Measurements from ENCODE around the gene SNTA1. TPM values are rescaled to one million over a fixed set of nuclear protein-coding genes. Genes with fewer than 3 reads are reported as not detected.
A peak's percentile ranks its signal among the peaks of the same experiment; 100 is the strongest.

SNTA1 gene
- total and polyA plus RNA-seq, 9 of the 15 experiments (the other 6 are each of a cell fraction or from before 2014, with no cell fraction given) = 1.2 to 40.8 (median 20.3) TPM

DNA sequence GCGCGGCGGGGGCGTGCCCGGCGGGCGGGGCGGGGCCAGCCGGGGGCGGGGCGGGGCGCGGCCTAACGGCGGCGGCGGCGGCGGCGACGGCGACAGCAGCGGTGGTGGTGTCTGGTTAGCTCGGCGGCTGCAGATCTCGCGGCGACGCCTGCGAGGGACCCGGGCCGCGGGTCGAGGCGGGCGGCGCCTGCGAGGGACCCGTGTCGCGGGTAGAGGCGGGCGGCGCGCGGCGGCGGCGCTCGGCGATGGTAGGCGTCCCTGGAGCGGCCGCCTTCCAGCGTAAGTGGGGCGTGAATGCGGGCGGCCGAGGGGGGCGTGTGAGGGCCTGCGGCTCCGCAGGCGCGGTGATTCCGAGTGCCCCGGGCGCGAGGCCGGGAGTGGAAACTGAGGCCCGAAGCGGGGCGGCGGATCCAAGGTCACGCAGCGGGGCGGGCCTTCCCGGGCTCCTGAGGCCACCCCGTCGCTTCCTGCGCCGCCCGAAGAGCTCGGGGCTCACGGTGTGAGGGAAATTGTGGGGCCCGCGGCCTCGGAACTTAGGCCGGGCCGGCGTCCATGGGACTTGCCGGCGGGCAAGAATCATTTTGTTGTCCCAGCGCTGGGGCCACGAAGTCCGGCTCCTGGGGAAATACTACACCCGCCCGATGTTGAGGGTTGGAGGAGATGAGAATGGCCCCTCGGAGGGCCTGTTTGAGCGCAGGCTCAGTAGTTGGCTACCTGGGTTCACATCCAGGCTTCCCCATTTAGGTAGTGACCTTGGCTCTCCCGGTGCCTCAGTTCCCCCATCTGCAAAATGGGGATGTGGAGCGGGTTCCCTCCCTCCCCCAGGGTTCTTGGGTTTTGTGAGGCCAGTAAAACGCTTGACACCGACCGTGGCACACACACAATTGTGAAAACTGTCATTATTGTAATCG is 46.7 kb upstream of the SNTA1 start, which contains the start of gene CBFA2T2:
Gene CBFA2T2, plus strand, starts transcription at position 74 of the 911 bp plus-strand sequence. Its CDS starts 172 bp downstream, at position 246.
- intact Hi-C loops (cut with micrococcal nuclease) = loop anchor here (5.0 kb wide), 1 partner anchor 502 kb away; the partner anchor contains the start of gene RALY
- Histone ChIP-seq H3K9me1 (ENCODE audit: control insufficient read depth, insufficient read depth, low read length) (no peaks in the 10 kb centered on the region), H3K4me3 (peak within 1 kb of the TSS; percentile 94), H3K36me3 (ENCODE audit: control insufficient read depth, insufficient read depth, low read length) (no peaks in the 10 kb centered on the region), H3K4me2 (ENCODE audit: insufficient read depth, low read length) (peak within 1 kb of the TSS; percentile 92), H3K9me3 (replicated peaks; ENCODE audit: control insufficient read depth, insufficient read depth, low read depth, low read length) (no peaks in the 10 kb centered on the region), H3K9ac (ENCODE audit: insufficient read depth in 1 of 2, low read depth in 2 of 2, low read length in 2 of 2) (peak within 1 kb of the TSS; percentile 87 to 98), H3K79me2 (ENCODE audit: control insufficient read depth, insufficient read depth, low read length) (peaks cover 22% of the 10 kb centered on the region), H3K27me3 (ENCODE audit: control insufficient read depth in 2 of 2, insufficient read depth in 2 of 2, low read length in 2 of 2) (no peaks in the 10 kb centered on the region), H3K4me1 (replicated peaks in 1 of 2; ENCODE audit: control insufficient read depth in 2 of 2, insufficient read depth in 2 of 2, low read length in 2 of 2) (peaks cover 0 to 20% of the 10 kb centered on the region in 2 experiments; a peak in 3 of 5 replicates), H3K27ac (ENCODE audit: extremely low read depth, low read depth, low read length) (peak within 1 kb of the TSS; percentile 94), H2AFZ (ENCODE audit: low read depth, low read length) (peak within 1 kb of the TSS; percentile 89), H4K20me1 (replicated peaks; ENCODE audit: control insufficient read depth, insufficient read depth, low read length) (no peaks in the 10 kb centered on the region)
- in situ Hi-C loops (cut with MboI) = no loop called here
- ChIA-PET CTCF (ENCODE audit: low intra/inter-chr PET ratio) (no interaction called here), POLR2A (interaction anchor here (0.6 to 1.9 kb wide), 15 partner anchors 9 to 1291 kb away, joined by 3 to 7 read pairs (median 3); no protein-coding TSS in a partner anchor)
- peak; percentile 78 for ATAC-seq
- no TSS peak for BruUV-seq (replicated peaks)
- WGBS (ENCODE audit: insufficient coverage, low coverage, missing lambda C conversion rate) = under 1% methylated on average over 68 of the region's 105 CpGs
- FAIRE-seq = no peak
- peak in 1 of 4 experiments; percentile 28 for DNase-seq (ENCODE audit: extremely low read depth in 1 of 4, low spot score in 3 of 4)
- TF ChIP-seq CXXC5 (CRISPR knock-in tag; IDR thresholded peaks at IDR 0.05) (peak; percentile 84), CEBPB (tag; IDR thresholded peaks at IDR 0.05) (no peak), ZFX (CRISPR knock-in tag; IDR thresholded peaks at IDR 0.05) (peak; percentile 69), RCOR1 (IDR thresholded peaks at IDR 0.05; ENCODE audit: borderline replicate concordance in 1 of 2, low read depth in 2 of 2, low read length in 2 of 2) (peak in 1 of 2 experiments; percentile 85; a peak in 2 of 4 replicates), IRF2 (CRISPR knock-in tag; IDR thresholded peaks at IDR 0.05) (no peak), NR2C2 (CRISPR knock-in tag; IDR thresholded peaks at IDR 0.05) (no peak), NR2C2 (tag; IDR thresholded peaks at IDR 0.05) (peak; percentile 12; the same call in 1 of the 2 replicates), CCNT2 (IDR thresholded peaks at IDR 0.05; ENCODE audit: borderline replicate concordance, extremely low read depth, insufficient read length, low read depth, low read length) (peak; percentile 37), CTBP1 (IDR thresholded peaks at IDR 0.05; ENCODE audit: borderline replicate concordance) (peak; percentile 58; the same call in 1 of the 2 replicates), BCOR (IDR thresholded peaks at IDR 0.05) (peak; percentile 97), GABPB1 (CRISPR knock-in tag; IDR thresholded peaks at IDR 0.05) (peak; percentile 36; the same call in 1 of the 2 replicates), RBFOX2 (IDR thresholded peaks at IDR 0.05; ENCODE audit: low read depth, low read length) (peak; percentile 69), FOSL1 (tag; conservative IDR thresholded peaks at IDR 0.05) (peak; percentile 41; the same call in 1 of the 2 replicates), NONO (IDR thresholded peaks at IDR 0.05; ENCODE audit: low read depth in 2 of 2, low read length in 1 of 2) (peak; percentile 58 to 68; a peak in 2 of 4 replicates), SMARCA5 (IDR thresholded peaks at IDR 0.05) (0 out of 2 replicates have a peak, but pooled peaks have one; percentile 68), U2AF1 (optimal IDR thresholded peaks at IDR 0.05; ENCODE audit: low read depth, low read length) (peak; percentile 81), RAD21 (CRISPR knock-in tag; conservative IDR thresholded peaks at IDR 0.05 in 1 of 2, IDR thresholded peaks at IDR 0.05 in 1 of 2) (no peak), PHF20 (IDR thresholded peaks at IDR 0.05; ENCODE audit: partially characterized antibody) (peak; percentile 21), SIN3B (IDR thresholded peaks at IDR 0.05; ENCODE audit: low read depth) (peak; percentile 61; the same call in 1 of the 2 replicates), KLF13 (tag; IDR thresholded peaks at IDR 0.05; ENCODE audit: borderline replicate concordance, low read depth) (0 out of 2 replicates have a peak, but pooled peaks have one; percentile 43), ZBTB1 (CRISPR knock-in tag; IDR thresholded peaks at IDR 0.05; ENCODE audit: borderline replicate concordance, low read depth) (peak; percentile 58; the same call in 1 of the 2 replicates), PML (IDR thresholded peaks at IDR 0.05; ENCODE audit: low read length) (no peak)
